Small intestine (tissue), 7 donors: ENCODE results near the gene KCNC3. TPM values are rescaled to one million over a fixed set of nuclear protein-coding genes. Genes with fewer than 3 reads are reported as not detected.
A peak's percentile ranks its signal among the peaks of the same experiment; 100 is the strongest.
"Not testable (repeated sequence)": the region's sequence is repeated elsewhere in the genome, so short reads cannot be mapped to it uniquely, and the experiment has no call there.

ENCODE experiments used
- DNase-seq, 2 donors: peaks; one replicate each; pipeline versions ENCODE4 v3.0.0 to v3.0.0-alpha.2; 2013
- FAIRE-seq: peaks from 2 replicates; lab custom pipeline; 2012; peaks lifted over from hg19 to GRCh38; lab: Jason Lieb, UNC
- H3K27ac ChIP-seq, 3 donors: one replicate each; pipeline ENCODE4 v1.5.1; 2013; ENCODE audit warnings: low read length in 2 of 3, mild to moderate bottlenecking in 2 of 3, control low read depth in 1 of 3, inconsistent platforms in 1 of 3, low read depth in 1 of 3, moderate library complexity in 1 of 3
- H3K27me3 ChIP-seq, 3 donors: one replicate each; pipeline ENCODE4 v1.6.1; 2013; ENCODE audit warnings: low read length in 3 of 3, inconsistent platforms in 1 of 3; ENCODE audit not compliant: control insufficient read depth in 3 of 3, insufficient read depth in 3 of 3
- H3K36me3 ChIP-seq, 3 donors: one replicate each; pipeline ENCODE4 v1.6.1; 2013; ENCODE audit warnings: low read length in 3 of 3, inconsistent platforms in 1 of 3, low read depth in 1 of 3, mild to moderate bottlenecking in 1 of 3, moderate library complexity in 1 of 3; ENCODE audit not compliant: control insufficient read depth in 3 of 3, insufficient read depth in 2 of 3
- H3K4me1 ChIP-seq, 3 donors: one replicate each; pipeline ENCODE4 v1.6.1; 2013; ENCODE audit warnings: low read length in 2 of 3, inconsistent platforms in 1 of 3, low read depth in 1 of 3, mild to moderate bottlenecking in 1 of 3, moderate library complexity in 1 of 3; ENCODE audit not compliant: control insufficient read depth in 3 of 3, insufficient read depth in 2 of 3
- H3K4me3 ChIP-seq, 3 donors: one replicate each; pipeline ENCODE4 v1.5.1; 2013; ENCODE audit warnings: low read length in 3 of 3, control low read depth in 1 of 3, inconsistent platforms in 1 of 3, low read depth in 1 of 3, mild to moderate bottlenecking in 1 of 3, moderate library complexity in 1 of 3
- H3K9me3 ChIP-seq, 2 donors: one replicate each; pipeline ENCODE4 v1.6.1; 2013; ENCODE audit warnings: low read depth in 1 of 2, low read length in 1 of 2; ENCODE audit not compliant: control insufficient read depth in 2 of 2, insufficient read depth in 1 of 2
- WGBS, 3 donors: extraction: QIAGEN DNeasy Blood & Tissue Kit; methylation state at CpG; one replicate each; pipeline ENCODE4 v1.1.7; 2013; 5-methylcytosine and 5-hydroxymethylcytosine counted together
- polyA plus RNA-seq, 4 donors: library from polyadenylated mRNA; stranded (reverse) in 3 of 4; unstranded in 1 of 4; fragments of 200-250 nt in 3 of 4; fragments of 120-200 nt in 1 of 4; gene quantifications; one replicate each; pipeline versions ENCODE4 v1.2.1 to v1.2.3, GENCODE V29; 2013
- donor health status: healthy with polysubstance abuse.
- donor health status: control.
- donor health status: control.
- donor health status: Bipolar disorder and iron deficiency.
- donor health status: healthy.

The KCNC3 gene
- polyA plus RNA-seq, 4 donors: 0.22 to 1.6 (median 0.43) TPM

DNA sequence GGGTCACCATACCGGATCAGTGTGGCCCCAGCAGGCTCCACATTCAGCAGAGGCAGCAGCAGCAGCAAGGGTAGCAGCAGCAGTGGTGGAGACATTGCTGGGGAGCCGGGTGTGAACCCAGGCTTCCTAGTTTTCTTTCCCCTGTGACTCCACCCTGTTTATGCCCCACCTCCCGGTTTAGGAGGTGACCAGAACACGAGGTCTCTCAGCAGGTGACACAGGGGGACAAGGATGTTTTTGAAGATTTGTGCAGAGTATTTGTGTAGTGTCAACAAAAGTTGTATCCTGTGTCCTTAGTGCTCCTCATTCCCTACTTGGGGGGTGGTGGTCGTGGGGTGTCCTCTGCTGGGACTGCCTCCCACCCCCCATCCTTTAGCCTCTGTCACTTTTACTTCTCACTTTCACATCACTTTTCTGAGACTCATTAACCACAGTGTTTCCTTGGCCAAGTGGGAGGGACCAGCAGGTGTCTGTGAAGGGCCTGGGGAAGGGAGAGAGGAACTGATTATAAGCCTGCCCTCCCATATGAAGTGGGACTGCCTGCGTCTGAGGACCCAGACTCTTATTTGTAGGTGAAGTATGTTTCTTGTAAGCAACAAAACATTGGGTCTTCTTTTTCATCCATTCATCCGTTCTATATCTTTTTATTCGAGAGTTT is 15.6 kb upstream of the KCNC3 start:
- Histone ChIP-seq H3K4me3 (peak overlapping the region in 1 of 3 donors; percentile 22), H3K36me3 (no peaks in the 10 kb centered on the region), H3K9me3 (peaks cover 0 to 15% of the 10 kb centered on the region in 2 donors), H3K27ac (no peak overlapping the region), H3K27me3 (no peaks in the 10 kb centered on the region), H3K4me1 (no peaks in the 10 kb centered on the region)
- FAIRE-seq: no peak
- no peak for DNase-seq
- 66 to 76% (median 68%) methylated on average over 8 of the region's 8 CpGs for WGBS, 3 donors

DNA sequence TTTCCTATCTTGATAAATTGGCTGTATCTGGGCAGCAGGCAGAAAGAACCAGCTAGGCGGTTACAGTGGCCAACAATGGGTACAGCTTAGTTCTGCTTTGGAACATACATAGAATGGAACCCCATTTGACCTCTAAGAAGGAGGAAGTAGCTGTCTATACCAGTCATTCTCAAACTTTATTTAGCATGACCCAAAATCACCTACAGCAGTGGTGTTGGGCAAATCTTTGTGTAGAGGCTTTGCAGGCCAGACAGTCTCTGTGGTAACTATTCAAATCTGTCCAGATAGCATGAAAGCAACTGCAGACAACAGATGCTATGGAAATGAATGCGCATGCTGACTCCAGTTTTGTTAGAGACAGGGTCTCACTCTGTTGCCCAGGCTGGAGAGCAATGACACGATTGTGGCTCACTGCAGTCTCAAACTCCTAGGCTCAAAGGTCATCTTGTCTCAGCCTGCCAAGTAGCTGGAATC is 12.0 kb upstream of the KCNC3 start:
- H3K4me3 ChIP-seq: no peak overlapping the region
- no peak for DNase-seq
- H3K9me3 ChIP-seq: peaks cover 0 to 15% of the 10 kb centered on the region in 2 donors
- peaks cover 0 to 2% (median 0%) of the 10 kb centered on the region in 3 donors for H3K27me3 ChIP-seq
- no peaks in the 10 kb centered on the region for H3K4me1 ChIP-seq
- H3K36me3 ChIP-seq: no peaks in the 10 kb centered on the region
- H3K27ac ChIP-seq: no peak overlapping the region
- FAIRE-seq: no peak
- 72 to 79% (median 74%) methylated on average over 3 of the region's 3 CpGs for WGBS, 3 donors

DNA sequence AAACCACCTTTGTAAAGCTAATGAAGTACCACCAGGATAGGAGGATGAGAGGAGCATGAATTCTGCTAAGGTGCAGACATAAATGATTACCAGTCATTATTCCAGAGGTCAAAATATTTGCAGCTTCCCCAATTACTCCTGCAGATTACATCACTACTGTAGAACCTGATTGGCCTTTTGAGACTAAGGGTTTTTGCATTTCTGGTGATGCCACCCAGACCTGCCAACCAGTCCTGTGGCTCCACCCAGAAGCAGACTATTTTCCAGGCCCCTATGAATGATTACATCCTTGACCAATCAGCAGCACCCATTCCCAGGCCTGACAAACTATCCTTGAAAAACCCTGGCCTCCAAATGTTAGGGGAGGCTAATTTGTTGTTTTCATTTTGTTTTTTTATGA is 11.2 kb upstream of the KCNC3 start:
- H3K27ac ChIP-seq: no peak overlapping the region
- H3K4me1 ChIP-seq: no peaks in the 10 kb centered on the region
- no peak for DNase-seq
- peaks cover 0 to 2% (median 0%) of the 10 kb centered on the region in 3 donors for H3K27me3 ChIP-seq
- no peaks in the 10 kb centered on the region for H3K36me3 ChIP-seq
- H3K9me3 ChIP-seq: peaks cover 0 to 12% of the 10 kb centered on the region in 2 donors
- FAIRE-seq: no peak
- no peak overlapping the region for H3K4me3 ChIP-seq

DNA sequence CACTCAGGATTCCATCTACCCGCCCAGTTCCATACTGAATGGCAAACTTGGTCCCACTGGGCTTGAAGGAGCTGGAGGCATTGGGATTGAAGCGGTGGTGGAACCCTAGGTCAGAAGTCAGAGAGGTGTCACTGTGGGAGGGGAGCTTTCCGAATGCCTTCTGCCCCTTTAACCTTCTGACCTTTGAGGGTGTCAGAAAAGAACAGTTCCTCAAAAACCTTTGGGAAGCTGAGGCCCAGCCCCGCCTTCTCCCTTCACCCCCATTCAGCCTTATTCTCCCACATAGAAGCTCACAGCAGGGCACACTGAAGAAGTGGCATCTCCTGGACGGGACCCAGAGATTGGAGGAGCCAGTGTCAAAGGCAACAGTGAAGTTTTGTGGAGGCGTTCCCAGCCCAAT is 7.9 kb upstream of the KCNC3 start:
- not testable (repeated sequence) for H3K9me3 ChIP-seq, H3K36me3 ChIP-seq, DNase-seq, H3K4me3 ChIP-seq, FAIRE-seq, H3K27ac ChIP-seq
- Histone ChIP-seq H3K27me3 (peaks cover 0 to 12% (median 8%) of the 10 kb centered on the region in 3 donors), H3K4me1 (peaks cover 0 to 19% (median 0%) of the 10 kb centered on the region in 3 donors)
- 84 to 93% (median 86%) methylated on average over 5 to 6 of the region's 6 CpGs for WGBS, 3 donors

DNA sequence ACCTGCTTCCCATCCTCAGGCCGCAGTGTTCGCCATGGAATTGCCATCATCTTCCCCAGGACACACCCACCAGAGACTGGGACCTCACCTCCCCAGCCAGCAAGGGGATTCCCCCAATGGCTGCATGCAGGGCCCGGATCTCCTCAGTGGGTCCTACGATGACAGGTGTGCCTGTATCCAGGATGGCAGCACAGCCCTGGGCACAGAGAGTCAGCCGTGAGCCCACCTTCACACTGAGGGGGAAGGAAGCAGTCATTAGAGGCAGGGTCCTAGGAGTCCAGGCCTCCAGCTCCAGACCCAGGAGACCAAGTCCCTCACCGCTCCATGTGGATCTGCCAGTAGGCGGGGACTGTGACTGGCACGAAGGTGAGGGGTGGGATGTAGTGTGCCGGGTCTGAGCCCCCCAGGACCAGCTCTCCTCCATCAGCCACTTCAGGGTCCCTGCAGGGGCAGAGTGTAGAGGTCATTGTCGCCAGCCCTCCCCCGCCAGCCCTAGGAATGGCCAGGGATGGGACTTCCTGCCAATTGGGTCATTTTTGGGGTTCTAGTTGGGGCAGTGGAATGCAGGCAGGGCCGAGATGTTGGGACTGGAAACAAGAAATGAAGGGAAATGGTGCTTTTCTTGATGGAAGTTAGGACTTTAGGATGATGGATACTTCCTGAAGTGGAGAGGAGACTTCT is 5.7 kb upstream of the KCNC3 start:
- H3K27me3 ChIP-seq: peaks cover 0 to 34% (median 14%) of the 10 kb centered on the region in 3 donors
- no peak for DNase-seq
- H3K9me3 ChIP-seq: peaks cover 0 to 3% of the 10 kb centered on the region in 2 donors
- whole genome bisulfite sequencing, 3 donors: 92 to 93% (median 92%) methylated on average over 12 of the region's 12 CpGs
- H3K27ac ChIP-seq: no peak overlapping the region
- peaks cover 0 to 34% (median 3%) of the 10 kb centered on the region in 3 donors for H3K4me1 ChIP-seq
- FAIRE-seq: no peak
- H3K4me3 ChIP-seq: no peak overlapping the region
- H3K36me3 ChIP-seq: no peaks in the 10 kb centered on the region

DNA sequence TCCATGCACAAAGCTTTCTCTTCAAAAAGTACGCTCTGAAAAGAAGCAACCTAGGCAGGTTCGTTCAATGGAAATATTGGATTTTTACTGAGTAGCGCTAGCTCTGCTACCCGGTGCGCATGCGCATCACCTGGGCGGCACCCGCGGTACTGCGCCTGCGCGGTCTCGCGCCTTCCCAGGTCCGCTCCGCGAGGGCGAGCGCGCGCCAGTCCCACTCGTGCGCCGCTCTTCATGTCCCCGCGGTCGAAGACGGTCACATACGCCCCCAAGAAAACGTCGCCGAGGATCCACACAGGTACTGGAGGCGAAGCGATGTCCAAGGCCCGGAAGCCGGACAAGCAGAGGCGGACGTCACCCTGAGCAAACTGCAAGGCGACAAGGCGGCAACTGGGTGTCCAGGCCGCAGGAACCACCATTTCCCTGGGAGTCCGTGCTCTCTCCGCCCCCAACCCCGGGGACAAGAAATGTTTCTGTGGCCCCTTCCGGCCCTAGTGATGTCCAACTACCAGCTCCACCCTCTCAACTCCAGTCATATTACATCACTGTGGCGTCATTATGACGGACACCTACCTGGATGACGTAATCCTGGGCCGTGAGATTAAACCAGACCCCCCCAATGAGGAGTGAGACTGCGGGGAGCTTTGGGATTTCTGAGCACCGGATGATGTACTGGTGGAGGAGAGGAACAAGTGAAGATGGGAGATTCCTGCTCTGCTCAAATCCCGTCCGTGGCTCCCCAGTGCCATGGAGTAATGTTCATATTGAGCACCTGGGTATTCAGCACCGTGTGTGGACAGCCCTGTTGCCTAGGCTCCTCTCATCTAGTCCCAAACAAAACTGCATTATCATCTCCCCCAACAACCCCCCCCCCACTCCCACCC is 4.8 kb upstream of the KCNC3 start:
- H3K9me3 ChIP-seq: peaks cover 0 to 5% of the 10 kb centered on the region in 2 donors
- H3K36me3 ChIP-seq: no peaks in the 10 kb centered on the region
- H3K27ac ChIP-seq: peak overlapping the region in 2 of 3 donors; percentile 17 to 50
- FAIRE-seq (no peak), DNase-seq (peak; percentile 85 to 96)
- H3K4me3 ChIP-seq: peak overlapping the region in 2 of 3 donors; percentile 18 to 51
- peaks cover 0 to 42% (median 14%) of the 10 kb centered on the region in 3 donors for H3K27me3 ChIP-seq
- WGBS, 3 donors: 11 to 13% (median 12%) methylated on average over 54 of the region's 54 CpGs
- H3K4me1 ChIP-seq: peaks cover 0 to 41% (median 3%) of the 10 kb centered on the region in 3 donors

DNA sequence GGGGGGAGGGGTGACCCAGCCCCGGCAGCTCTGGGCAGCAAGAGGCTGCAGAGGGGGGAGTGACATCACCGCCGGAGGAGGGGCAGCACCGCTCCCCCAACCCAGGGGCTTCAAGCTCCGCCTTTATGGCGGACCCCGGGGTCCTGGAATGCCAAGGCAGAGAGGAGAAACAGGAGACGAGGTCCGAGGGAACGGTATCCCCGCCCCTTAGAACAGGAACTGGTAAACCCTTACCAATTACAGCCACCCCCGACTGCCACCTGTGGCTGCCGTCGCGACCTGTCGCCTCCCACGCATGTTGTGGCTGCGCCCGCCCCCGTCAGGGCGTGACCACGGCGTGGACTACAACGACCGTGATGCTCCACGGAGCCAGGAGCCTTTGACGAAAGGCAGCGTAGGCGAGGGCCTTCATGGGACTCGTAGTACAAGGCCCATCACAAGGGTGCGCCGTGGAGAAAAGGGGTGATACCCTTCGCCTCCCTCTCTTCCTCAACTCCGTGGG is 4.1 kb upstream of the KCNC3 start:
- no peak for FAIRE-seq
- H3K4me3 ChIP-seq: peak overlapping the region in 2 of 3 donors; percentile 18 to 51

More for the DNA sequence above, 4.1 kb upstream of the KCNC3 start:
- Histone ChIP-seq H3K36me3 (no peaks in the 10 kb centered on the region), H3K4me1 (peaks cover 0 to 41% (median 3%) of the 10 kb centered on the region in 3 donors), H3K27ac (peak overlapping the region in 2 of 3 donors; percentile 17 to 50), H3K27me3 (peaks cover 0 to 44% (median 14%) of the 10 kb centered on the region in 3 donors), H3K9me3 (peaks cover 0 to 5% of the 10 kb centered on the region in 2 donors)
- WGBS, 3 donors: 0 to 1% (median 1%) methylated on average over 32 to 34 of the region's 34 CpGs
- peak in 1 of 2 donors; percentile 90 for DNase-seq
